ENCODE data around the gene CLDN24. TPM values are rescaled to one million over a fixed set of nuclear protein-coding genes. Genes with fewer than 3 reads are reported as not detected.

Gene CLDN24
- total RNA-seq, 1 experiment from 2014 or later = not detected

GRCh38 chr4:183276106-183276505 is 46.1 kb downstream of the CLDN24 start:
- TF ChIP-seq REST (IDR thresholded peaks at IDR 0.05; ENCODE audit: insufficient read depth in 1 of 2, low read depth in 2 of 2, low read length in 1 of 2) = no peak
- TF ChIP-seq CTCF (IDR thresholded peaks at IDR 0.05) = no peak
- TF ChIP-seq POLR2AphosphoS5 (IDR thresholded peaks at IDR 0.05; ENCODE audit: low read depth, low read length) = no peak
- TF ChIP-seq TCF7L2 (IDR thresholded peaks at IDR 0.05; ENCODE audit: low read depth, low read length) = no peak
- no peak for TF ChIP-seq SIN3A (IDR thresholded peaks at IDR 0.05; ENCODE audit: borderline replicate concordance, insufficient read depth, low read depth, low read length)
- H3K27me3 ChIP-seq (ENCODE audit: control insufficient read depth, insufficient read depth, low read length) = no peaks in the 10 kb centered on the region
- H3K9me3 ChIP-seq (ENCODE audit: control insufficient read depth, insufficient read depth, low read depth, low read length) = peaks cover 16% of the 10 kb centered on the region; the same call in 1 of the 2 replicates
- no peak for ATAC-seq
- CTCF ChIA-PET = no interaction called here
- DNase-seq (ENCODE audit: low read depth, low spot score) = no peak
- intact Hi-C loops (cut with micrococcal nuclease; ENCODE audit: unreplicated experiment) (no loop called here), in situ Hi-C loops (cut with HindIII; ENCODE audit: low pct_unique_long_range_greater_than_20kb, low sequenced_read_pairs) (no loop called here)
- H3K36me3 ChIP-seq (ENCODE audit: control insufficient read depth, insufficient read depth, low read length) = peaks cover 5% of the 10 kb centered on the region
- no peak overlapping the region for H3K4me3 ChIP-seq (ENCODE audit: low read depth in 2 of 2, low read length in 2 of 2)
- no peak overlapping the region for H3K27ac ChIP-seq (ENCODE audit: low read length)
- H3K4me1 ChIP-seq (ENCODE audit: control insufficient read depth, insufficient read depth, low read length) = no peaks in the 10 kb centered on the region
- no TSS peak for BruUV-seq (replicated peaks)
- POLR2A ChIA-PET = no interaction called here

GRCh38 chr4:183272384-183272783 is 49.8 kb downstream of the CLDN24 start:
- H3K27me3 ChIP-seq (ENCODE audit: control insufficient read depth, insufficient read depth, low read length) = no peaks in the 10 kb centered on the region
- ATAC-seq (no peak), DNase-seq (ENCODE audit: low read depth, low spot score) (no peak)
- CTCF ChIA-PET = no interaction called here
- POLR2A ChIA-PET = no interaction called here
- intact Hi-C loops (cut with micrococcal nuclease; ENCODE audit: unreplicated experiment) = no loop called here
- peaks cover 7% of the 10 kb centered on the region; the same call in 1 of the 2 replicates for H3K36me3 ChIP-seq (ENCODE audit: control insufficient read depth, insufficient read depth, low read length)
- in situ Hi-C loops (cut with HindIII; ENCODE audit: low pct_unique_long_range_greater_than_20kb, low sequenced_read_pairs) = no loop called here
- no TSS peak for BruUV-seq (replicated peaks)
- H3K27ac ChIP-seq (ENCODE audit: low read length) = no peak overlapping the region
- peaks cover 16% of the 10 kb centered on the region; the same call in 1 of the 2 replicates for H3K9me3 ChIP-seq (ENCODE audit: control insufficient read depth, insufficient read depth, low read depth, low read length)
- H3K4me3 ChIP-seq (ENCODE audit: low read depth in 2 of 2, low read length in 2 of 2) = no peak overlapping the region
- H3K4me1 ChIP-seq (ENCODE audit: control insufficient read depth, insufficient read depth, low read length) = no peaks in the 10 kb centered on the region
- TF ChIP-seq REST (IDR thresholded peaks at IDR 0.05; ENCODE audit: insufficient read depth in 1 of 2, low read depth in 2 of 2, low read length in 1 of 2) (no peak), POLR2AphosphoS5 (IDR thresholded peaks at IDR 0.05; ENCODE audit: low read depth, low read length) (no peak), CTCF (IDR thresholded peaks at IDR 0.05) (no peak), SIN3A (IDR thresholded peaks at IDR 0.05; ENCODE audit: borderline replicate concordance, insufficient read depth, low read depth, low read length) (no peak)

Other genes with a start within 250 kb of the CLDN24 start
- gene WWC2, start 223.2 kb downstream of the CLDN24 start, total RNA-seq (2021; ENCODE audit: unreplicated experiment) = 80.3 TPM
- gene CLDN22, start 2.1 kb downstream of the CLDN24 start, total RNA-seq (2021; ENCODE audit: unreplicated experiment) = not detected
- 21.1 TPM for gene CDKN2AIP, start 122.2 kb upstream of the CLDN24 start, total RNA-seq (2021; ENCODE audit: unreplicated experiment)
- 11.8 TPM for gene ING2, start 182.6 kb upstream of the CLDN24 start, total RNA-seq (2021; ENCODE audit: unreplicated experiment)

All from Panc1 (cell line).